Activated T-cell treated with anti-CD3 and anti-CD28 coated beads, Interleukin-2, amount 50 U/mL, for 4 hours (primary cell): ENCODE measurements around the gene IL2RA. TPM values are rescaled to one million over a fixed set of nuclear protein-coding genes. Genes with fewer than 3 reads are reported as not detected.
A peak's percentile ranks its signal among the peaks of the same experiment; 100 is the strongest.
"Not testable (repeated sequence)": the region's sequence is repeated elsewhere in the genome, so short reads cannot be mapped to it uniquely, and the experiment has no call there.

Experiments used
- ATAC-seq, 2 donors: fragments of 200-7000 bp; cut with Tn5 transposase; one replicate each; pipeline ENCODE4 v1.10.0; 2021
- DNase-seq: peaks from one replicate; pipeline ENCODE4 v3.0.0-alpha.2; 2020
- H3K27me3 Mint-ChIP-seq: one replicate; pipeline ENCODE4 v1.8.0; 2021; ENCODE audit warnings: low read depth, mixed read lengths
- H3K36me3 Mint-ChIP-seq: one replicate; pipeline ENCODE4 v1.8.0; 2022; ENCODE audit warnings: mixed read lengths; ENCODE audit not compliant: insufficient read depth
- H3K4me1 Mint-ChIP-seq: one replicate; pipeline ENCODE4 v1.8.0; 2021; ENCODE audit warnings: low read depth, mixed read lengths
- H3K4me3 Mint-ChIP-seq: one replicate; pipeline ENCODE4 v1.8.0; 2021; ENCODE audit warnings: mild to moderate bottlenecking, moderate library complexity, mixed read lengths
- H3K9me3 Mint-ChIP-seq: one replicate; pipeline ENCODE4 v1.8.0; 2021; ENCODE audit warnings: mixed read lengths
- total RNA-seq, 3 donors: library from RNA; stranded (reverse); gene quantifications; one replicate each; pipeline ENCODE4 v1.2.1, GENCODE V29; 2021

The IL2RA gene
- total RNA-seq, 3 donors from 2014 or later: 639 to 698 (median 653) TPM

GRCh38 chr10:6045878-6046772, 16.0 kb downstream of the IL2RA start:
- peaks cover 89% of the 10 kb centered on the region for H3K4me1 Mint-ChIP-seq
- DNase-seq (no peak), ATAC-seq (peak in 1 of 2 donors; percentile 1)

GRCh38 chr10:6045314-6045848, 16.8 kb downstream of the IL2RA start:
- ATAC-seq: peak; percentile 11 to 19
- peaks cover 84% of the 10 kb centered on the region for H3K4me1 Mint-ChIP-seq
- no peaks in the 10 kb centered on the region for H3K27me3 Mint-ChIP-seq
- no peaks in the 10 kb centered on the region for H3K9me3 Mint-ChIP-seq
- DNase-seq: no peak
- peak overlapping the region; percentile 63 for H3K4me3 Mint-ChIP-seq
- H3K36me3 Mint-ChIP-seq: peaks cover 74% of the 10 kb centered on the region

More at GRCh38 chr10:6045878-6046772, 16.0 kb downstream of the IL2RA start:
- Mint-ChIP-seq H3K27me3 (no peaks in the 10 kb centered on the region), H3K4me3 (peak overlapping the region; percentile 63), H3K36me3 (peaks cover 76% of the 10 kb centered on the region), H3K9me3 (no peaks in the 10 kb centered on the region)

- Mint-ChIP-seq H3K4me3 (peak overlapping the region; percentile 63), H3K9me3 (no peaks in the 10 kb centered on the region), H3K4me1 (peaks cover 83% of the 10 kb centered on the region), H3K27me3 (no peaks in the 10 kb centered on the region), H3K36me3 (peaks cover 70% of the 10 kb centered on the region)
- DNase-seq (no peak), ATAC-seq (peak; percentile 47 to 52)
Observed at GRCh38 chr10:6044751-6045313, 17.3 kb downstream of the IL2RA start.

GRCh38 chr10:6044060-6044459, 18.1 kb downstream of the IL2RA start:
- peak overlapping the region; percentile 63 for H3K4me3 Mint-ChIP-seq
- peaks cover 70% of the 10 kb centered on the region for H3K36me3 Mint-ChIP-seq
- H3K4me1 Mint-ChIP-seq: peaks cover 83% of the 10 kb centered on the region
- DNase-seq: no peak
- H3K27me3 Mint-ChIP-seq: no peaks in the 10 kb centered on the region
- H3K9me3 Mint-ChIP-seq: no peaks in the 10 kb centered on the region
- no peak for ATAC-seq

- H3K4me3 Mint-ChIP-seq, H3K27me3 Mint-ChIP-seq, ATAC-seq, DNase-seq, H3K9me3 Mint-ChIP-seq: not testable (repeated sequence)
- peaks cover 83% of the 10 kb centered on the region for H3K4me1 Mint-ChIP-seq
- peaks cover 68% of the 10 kb centered on the region for H3K36me3 Mint-ChIP-seq
Observed at GRCh38 chr10:6043377-6043776, 18.8 kb downstream of the IL2RA start.

GRCh38 chr10:6040205-6040604, 22.0 kb downstream of the IL2RA start:
- Mint-ChIP-seq H3K9me3 (no peaks in the 10 kb centered on the region), H3K36me3 (peaks cover 61% of the 10 kb centered on the region), H3K4me1 (peaks cover 86% of the 10 kb centered on the region), H3K27me3 (no peaks in the 10 kb centered on the region), H3K4me3 (no peak overlapping the region)
- ATAC-seq (no peak), DNase-seq (no peak)

- no peaks in the 10 kb centered on the region for H3K9me3 Mint-ChIP-seq
Observed at GRCh38 chr10:6039711-6040110, 22.5 kb downstream of the IL2RA start.

GRCh38 chr10:6038071-6038631, 24.0 kb downstream of the IL2RA start:
- Mint-ChIP-seq H3K36me3 (peaks cover 61% of the 10 kb centered on the region), H3K4me1 (peaks cover 77% of the 10 kb centered on the region), H3K27me3 (no peaks in the 10 kb centered on the region), H3K9me3 (no peaks in the 10 kb centered on the region), H3K4me3 (peak overlapping the region; percentile 50)
- peak; percentile 75 to 87 for ATAC-seq
- DNase-seq: no peak

More at GRCh38 chr10:6039711-6040110, 22.5 kb downstream of the IL2RA start:
- ATAC-seq: no peak
- Mint-ChIP-seq H3K4me3 (no peak overlapping the region), H3K36me3 (peaks cover 60% of the 10 kb centered on the region), H3K27me3 (no peaks in the 10 kb centered on the region), H3K4me1 (peaks cover 83% of the 10 kb centered on the region)
- no peak for DNase-seq

GRCh38 chr10:6037422-6037821, 24.7 kb downstream of the IL2RA start:
- Mint-ChIP-seq H3K9me3 (no peaks in the 10 kb centered on the region), H3K4me1 (peaks cover 74% of the 10 kb centered on the region), H3K36me3 (peaks cover 55% of the 10 kb centered on the region), H3K27me3 (no peaks in the 10 kb centered on the region), H3K4me3 (peak overlapping the region; percentile 50)
- ATAC-seq (peak in 1 of 2 donors; percentile 9), DNase-seq (no peak)

- H3K4me1 Mint-ChIP-seq: peaks cover 75% of the 10 kb centered on the region
- no peaks in the 10 kb centered on the region for H3K27me3 Mint-ChIP-seq
- H3K36me3 Mint-ChIP-seq: peaks cover 55% of the 10 kb centered on the region
- peak overlapping the region; percentile 15 for H3K4me3 Mint-ChIP-seq
- ATAC-seq (peak; percentile 41 to 44), DNase-seq (no peak)
- no peaks in the 10 kb centered on the region for H3K9me3 Mint-ChIP-seq
Observed at GRCh38 chr10:6036861-6037321, 25.3 kb downstream of the IL2RA start.

- peak; percentile 3 for DNase-seq
- H3K27me3 Mint-ChIP-seq: no peaks in the 10 kb centered on the region
- H3K9me3 Mint-ChIP-seq: peaks cover under 1% of the 10 kb centered on the region
- no peak overlapping the region for H3K4me3 Mint-ChIP-seq
- H3K36me3 Mint-ChIP-seq: peaks cover 57% of the 10 kb centered on the region
- no peak for ATAC-seq
- H3K4me1 Mint-ChIP-seq: peaks cover 70% of the 10 kb centered on the region
Observed at GRCh38 chr10:6035931-6036575, 26.1 kb downstream of the IL2RA start.

GRCh38 chr10:6035101-6035834, 26.9 kb downstream of the IL2RA start:
- Mint-ChIP-seq H3K9me3 (peaks cover 7% of the 10 kb centered on the region), H3K36me3 (peaks cover 60% of the 10 kb centered on the region), H3K4me1 (peaks cover 69% of the 10 kb centered on the region), H3K4me3 (no peak overlapping the region), H3K27me3 (no peaks in the 10 kb centered on the region)
- DNase-seq (peak; percentile 5), ATAC-seq (no peak)

- Mint-ChIP-seq H3K9me3 (peaks cover 7% of the 10 kb centered on the region), H3K4me3 (no peak overlapping the region), H3K4me1 (peaks cover 61% of the 10 kb centered on the region), H3K27me3 (no peaks in the 10 kb centered on the region), H3K36me3 (peaks cover 59% of the 10 kb centered on the region)
- ATAC-seq (no peak), DNase-seq (no peak)
Observed at GRCh38 chr10:6034371-6034770, 27.8 kb downstream of the IL2RA start.
